ENCODE measurements around the gene PCK1.

Gene PCK1

GRCh38 chr20:57568088-57568896, 7.4 kb downstream of the PCK1 start:
- in situ Hi-C loops (cut with MboI; ENCODE audit: low sequenced_read_pairs, unreplicated experiment): no loop called here
- no peak for DNase-seq (ENCODE audit: low spot score)
- no peak for TF ChIP-seq CTCF (IDR thresholded peaks at IDR 0.05; ENCODE audit: borderline replicate concordance, control extremely low read depth, extremely low read depth, insufficient read depth, missing control alignments)

- TF ChIP-seq CTCF (IDR thresholded peaks at IDR 0.05; ENCODE audit: borderline replicate concordance, control extremely low read depth, extremely low read depth, insufficient read depth, missing control alignments): no peak
- DNase-seq (ENCODE audit: low spot score): no peak
- in situ Hi-C loops (cut with MboI; ENCODE audit: low sequenced_read_pairs, unreplicated experiment): no loop called here
Measured at GRCh38 chr20:57568960-57569359, 8.1 kb downstream of the PCK1 start.

- in situ Hi-C loops (cut with MboI; ENCODE audit: low sequenced_read_pairs, unreplicated experiment): no loop called here
Measured at GRCh38 chr20:57570145-57570850, 9.4 kb downstream of the PCK1 start.

GRCh38 chr20:57570920-57571319, 10.0 kb downstream of the PCK1 start:
- no peak for TF ChIP-seq CTCF (IDR thresholded peaks at IDR 0.05; ENCODE audit: borderline replicate concordance, control extremely low read depth, extremely low read depth, insufficient read depth, missing control alignments)
- in situ Hi-C loops (cut with MboI; ENCODE audit: low sequenced_read_pairs, unreplicated experiment): no loop called here
- no peak for DNase-seq (ENCODE audit: low spot score)

More at GRCh38 chr20:57570145-57570850, 9.4 kb downstream of the PCK1 start:
- TF ChIP-seq CTCF (IDR thresholded peaks at IDR 0.05; ENCODE audit: borderline replicate concordance, control extremely low read depth, extremely low read depth, insufficient read depth, missing control alignments): no peak
- DNase-seq (ENCODE audit: low spot score): no peak

GRCh38 chr20:57571782-57572416, 11.0 kb downstream of the PCK1 start:
- no peak for TF ChIP-seq CTCF (IDR thresholded peaks at IDR 0.05; ENCODE audit: borderline replicate concordance, control extremely low read depth, extremely low read depth, insufficient read depth, missing control alignments)
- in situ Hi-C loops (cut with MboI; ENCODE audit: low sequenced_read_pairs, unreplicated experiment): no loop called here
- DNase-seq (ENCODE audit: low spot score): no peak

- no peak for DNase-seq (ENCODE audit: low spot score)
- in situ Hi-C loops (cut with MboI; ENCODE audit: low sequenced_read_pairs, unreplicated experiment): no loop called here
- no peak for TF ChIP-seq CTCF (IDR thresholded peaks at IDR 0.05; ENCODE audit: borderline replicate concordance, control extremely low read depth, extremely low read depth, insufficient read depth, missing control alignments)
Measured at GRCh38 chr20:57573242-57573641, 12.3 kb downstream of the PCK1 start.
